Cardiac muscle cell (in vitro differentiated cells and primary cell): ENCODE measurements around the gene PHF14. TPM values are rescaled to one million over a fixed set of nuclear protein-coding genes. Genes with fewer than 3 reads are reported as not detected.

Experiments used
- DNase-seq, 2 donors: peaks; one replicate each; pipeline versions ENCODE4 v3.0.0 to v3.0.0-alpha.2; 2010 to 2017; ENCODE audit warnings: low read depth in 1 of 2, low spot score in 1 of 2
- H3K27ac ChIP-seq: fragments of 200-600 bp; sonication (generic); 2 replicates; pipeline ENCODE4 v1.5.1; 2016
- H3K27me3 ChIP-seq: fragments of 200-600 bp; sonication (generic); 2 replicates; pipeline ENCODE4 v1.6.0; 2016; ENCODE audit warnings: control low read depth
- H3K36me3 ChIP-seq: fragments of 200-600 bp; sonication (generic); 2 replicates; pipeline ENCODE4 v1.5.1; 2016; ENCODE audit warnings: control low read depth
- H3K4me1 ChIP-seq: fragments of 200-600 bp; sonication (generic); 2 replicates; pipeline ENCODE4 v1.8.1; 2017; ENCODE audit warnings: low read depth, mild to moderate bottlenecking, mixed run types
- H3K4me3 ChIP-seq: fragments of 200-600 bp; sonication (generic); 2 replicates; pipeline ENCODE4 v1.5.1; 2016; ENCODE audit warnings: mild to moderate bottlenecking
- H3K9me3 ChIP-seq: fragments of 200-600 bp; sonication (generic); 2 replicates; pipeline ENCODE4 v1.5.1; 2017; ENCODE audit warnings: low read depth, mild to moderate bottlenecking, control low read depth
- polyA plus RNA-seq: library from polyadenylated mRNA; unstranded; fragments of >200 nt; fragmentation: Nextera tagmentation; extraction: Ambion mirVana; gene quantifications from 2 replicates; pipeline ENCODE4 v1.2.1, GENCODE V29; 2016
- total RNA-seq: library from RNA; depleted of rRNA; stranded (reverse); fragments of >200 nt; gene quantifications from 2 replicates; pipeline ENCODE4 v1.2.3, GENCODE V29; 2016
- TF ChIP-seq, protein P1 (sequence below): IDR thresholded peaks from 2 replicates; pipeline ENCODE4 v1.5.1; 2012; ENCODE audit warnings: low read depth, mild to moderate bottlenecking, low read length

The PHF14 gene
- total and polyA plus RNA-seq, 2 experiments from 2014 or later, result 28.6 to 31.2 TPM

DNA sequence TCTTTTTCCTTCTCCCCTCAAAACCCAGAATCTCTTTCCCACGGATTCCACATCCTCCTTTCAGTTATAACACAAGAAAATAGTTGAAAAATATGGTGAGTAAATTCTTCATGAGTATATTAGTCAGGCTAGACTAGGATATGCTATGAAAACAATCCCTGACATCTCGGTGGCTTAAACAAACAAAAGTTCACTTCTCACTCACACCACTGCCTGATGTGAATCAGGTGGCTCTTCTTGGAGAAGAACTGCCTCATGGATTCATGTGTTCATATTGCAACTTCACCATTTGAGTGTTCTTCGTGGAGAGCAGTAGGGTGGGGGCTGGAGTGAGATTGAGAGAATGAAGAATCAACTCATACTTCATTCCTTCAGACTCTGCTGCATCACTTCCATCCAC, 204.1 kb downstream of the PHF14 start:
- no peaks in the 10 kb centered on the region for H3K36me3 ChIP-seq
- TF ChIP-seq, protein P1, sequence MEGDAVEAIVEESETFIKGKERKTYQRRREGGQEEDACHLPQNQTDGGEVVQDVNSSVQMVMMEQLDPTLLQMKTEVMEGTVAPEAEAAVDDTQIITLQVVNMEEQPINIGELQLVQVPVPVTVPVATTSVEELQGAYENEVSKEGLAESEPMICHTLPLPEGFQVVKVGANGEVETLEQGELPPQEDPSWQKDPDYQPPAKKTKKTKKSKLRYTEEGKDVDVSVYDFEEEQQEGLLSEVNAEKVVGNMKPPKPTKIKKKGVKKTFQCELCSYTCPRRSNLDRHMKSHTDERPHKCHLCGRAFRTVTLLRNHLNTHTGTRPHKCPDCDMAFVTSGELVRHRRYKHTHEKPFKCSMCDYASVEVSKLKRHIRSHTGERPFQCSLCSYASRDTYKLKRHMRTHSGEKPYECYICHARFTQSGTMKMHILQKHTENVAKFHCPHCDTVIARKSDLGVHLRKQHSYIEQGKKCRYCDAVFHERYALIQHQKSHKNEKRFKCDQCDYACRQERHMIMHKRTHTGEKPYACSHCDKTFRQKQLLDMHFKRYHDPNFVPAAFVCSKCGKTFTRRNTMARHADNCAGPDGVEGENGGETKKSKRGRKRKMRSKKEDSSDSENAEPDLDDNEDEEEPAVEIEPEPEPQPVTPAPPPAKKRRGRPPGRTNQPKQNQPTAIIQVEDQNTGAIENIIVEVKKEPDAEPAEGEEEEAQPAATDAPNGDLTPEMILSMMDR, result no peak
- no peak overlapping the region for H3K4me3 ChIP-seq
- H3K27me3 ChIP-seq, result no peaks in the 10 kb centered on the region
- no peaks in the 10 kb centered on the region for H3K9me3 ChIP-seq
- no peak for DNase-seq
- H3K4me1 ChIP-seq, result no peaks in the 10 kb centered on the region
- no peak overlapping the region for H3K27ac ChIP-seq

DNA sequence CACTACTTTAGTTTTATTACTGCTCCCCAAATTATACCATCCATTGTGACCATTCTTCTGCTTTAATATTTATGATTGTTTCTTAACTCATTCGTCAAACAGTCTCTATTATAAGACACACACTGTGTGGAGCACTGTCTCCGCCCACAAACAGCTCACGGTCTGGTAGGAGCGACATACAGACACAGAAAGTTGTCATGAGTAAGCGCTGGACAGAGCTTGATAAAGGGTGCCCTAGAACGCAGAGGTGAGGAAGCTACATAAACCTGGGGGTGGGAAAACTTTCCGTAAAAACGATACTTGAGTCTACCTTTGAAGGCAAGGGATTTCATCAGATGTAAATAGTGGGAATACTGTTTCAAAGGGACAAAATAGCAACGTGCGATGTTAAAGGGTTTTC, 207.9 kb downstream of the PHF14 start:
- H3K27ac ChIP-seq, result no peak overlapping the region
- no peaks in the 10 kb centered on the region for H3K9me3 ChIP-seq
- no peak for DNase-seq
- no peaks in the 10 kb centered on the region for H3K27me3 ChIP-seq
- TF ChIP-seq, protein P1, result no peak
- no peak overlapping the region for H3K4me3 ChIP-seq
- H3K4me1 ChIP-seq, result no peaks in the 10 kb centered on the region
- H3K36me3 ChIP-seq, result no peaks in the 10 kb centered on the region

DNA sequence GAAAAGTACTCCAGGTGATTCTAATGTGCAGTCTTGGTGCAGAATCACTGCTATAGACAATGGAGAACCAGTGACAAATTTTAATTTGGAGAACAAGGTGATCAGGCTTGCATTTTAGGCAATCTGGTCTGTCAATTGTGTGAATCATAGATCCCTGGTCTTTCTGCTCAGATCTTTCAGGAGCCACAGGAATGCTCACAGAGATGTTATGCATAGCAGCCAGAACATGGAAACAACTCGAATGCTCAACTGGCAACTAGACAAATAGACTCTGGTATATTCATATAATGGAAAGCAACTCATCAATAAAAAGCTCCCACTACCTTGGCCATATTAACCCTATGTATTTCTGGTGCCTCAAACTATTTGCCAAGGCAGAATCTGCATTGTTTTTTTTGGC, 209.1 kb downstream of the PHF14 start:
- TF ChIP-seq, protein P1, result no peak
- Histone ChIP-seq H3K4me3 (no peak overlapping the region), H3K4me1 (no peaks in the 10 kb centered on the region), H3K27ac (no peak overlapping the region), H3K36me3 (no peaks in the 10 kb centered on the region), H3K9me3 (no peaks in the 10 kb centered on the region), H3K27me3 (no peaks in the 10 kb centered on the region)
- peak in 1 of 2 donors; percentile 29 for DNase-seq

DNA sequence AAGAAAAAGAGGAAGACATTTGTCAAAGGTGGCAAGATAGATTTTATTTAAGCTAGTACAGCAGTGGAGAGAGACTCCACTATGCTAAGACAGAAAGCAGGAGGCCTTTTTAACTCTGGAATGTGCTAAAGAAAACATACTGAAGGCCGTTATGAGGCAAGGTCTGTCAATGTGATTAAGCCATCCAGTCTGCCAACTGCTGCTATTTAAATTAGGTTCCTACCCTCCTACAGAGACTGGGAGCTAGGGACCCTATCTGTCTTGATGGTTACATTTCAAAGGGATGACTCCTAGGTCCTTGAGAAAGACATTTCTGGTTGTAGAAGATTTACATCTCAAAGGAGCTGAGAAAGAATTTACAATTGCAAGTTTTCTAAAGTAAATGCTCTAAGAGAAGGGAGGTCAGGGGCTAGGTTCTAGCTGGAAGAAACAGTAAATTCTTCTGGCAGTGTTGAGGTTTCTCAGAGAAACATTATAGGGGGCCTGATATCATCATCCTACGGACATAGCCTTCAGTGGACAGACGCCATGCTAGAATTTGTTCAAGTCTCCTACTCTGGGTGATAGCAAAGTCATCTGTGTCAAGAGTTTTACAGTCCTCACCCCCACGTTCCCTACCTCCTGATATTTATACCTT, 211.6 kb downstream of the PHF14 start:
- Histone ChIP-seq H3K36me3 (no peaks in the 10 kb centered on the region), H3K4me3 (no peak overlapping the region), H3K4me1 (no peaks in the 10 kb centered on the region), H3K9me3 (no peaks in the 10 kb centered on the region), H3K27ac (no peak overlapping the region), H3K27me3 (no peaks in the 10 kb centered on the region)
- peak in 1 of 2 donors; percentile 20 for DNase-seq
- TF ChIP-seq, protein P1, result no peak

DNA sequence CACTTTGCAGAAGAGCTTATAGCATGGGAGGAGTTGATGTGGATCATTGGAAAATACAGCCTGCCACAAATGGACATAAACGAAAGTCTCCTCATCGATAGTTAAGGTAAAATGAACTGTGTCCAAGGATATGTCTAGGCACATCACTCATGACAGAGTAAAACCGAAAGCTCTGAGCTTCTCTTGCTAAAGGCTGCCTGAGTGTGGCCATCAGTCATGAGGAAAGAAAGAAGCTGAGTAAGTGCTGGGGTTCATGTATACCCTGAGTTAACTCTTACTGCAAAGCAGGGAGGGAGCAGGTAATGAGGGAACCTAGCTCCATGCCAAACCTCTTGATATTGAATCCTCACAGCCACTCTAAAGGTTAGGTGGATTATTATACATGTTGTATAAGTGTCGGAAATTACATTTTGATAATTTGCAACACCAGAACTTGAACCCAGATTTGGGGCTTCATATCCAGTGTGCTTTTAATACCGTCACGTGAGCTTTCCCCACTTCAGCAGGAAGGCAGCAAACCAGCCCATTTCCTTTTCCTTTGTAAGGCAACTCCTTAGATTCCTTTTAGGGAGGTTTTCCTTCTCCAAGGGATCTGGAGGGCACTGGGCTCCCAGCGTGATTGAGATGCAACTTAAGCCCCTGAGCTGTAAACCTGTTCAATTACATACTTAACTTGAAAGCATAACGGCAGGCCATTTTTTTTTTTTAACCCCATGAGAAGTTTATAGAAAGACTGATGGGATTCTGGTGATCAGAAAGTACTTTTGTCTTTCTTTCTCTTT, 215.0 kb downstream of the PHF14 start:
- Histone ChIP-seq H3K27me3 (no peaks in the 10 kb centered on the region), H3K4me3 (no peak overlapping the region), H3K4me1 (peaks cover 8% of the 10 kb centered on the region), H3K9me3 (no peaks in the 10 kb centered on the region), H3K27ac (no peak overlapping the region), H3K36me3 (no peaks in the 10 kb centered on the region)
- no peak for DNase-seq
- TF ChIP-seq, protein P1, result no peak
